ENCODE results near the gene HDAC4.

- TF ChIP-seq EZH2 (IDR thresholded peaks at IDR 0.05; ENCODE audit: borderline replicate concordance, insufficient read depth, low read depth, low read length, poor library complexity, severe bottlenecking), result no peak
- no peak for TF ChIP-seq CTCF (IDR thresholded peaks at IDR 0.05)
These were observed 70.0 kb downstream of the HDAC4 start for GRCh38 chr2:239330836-239331235.
